ENCODE results near the gene KPTN. TPM values are rescaled to one million over a fixed set of nuclear protein-coding genes. Genes with fewer than 3 reads are reported as not detected.

The KPTN gene
- total and polyA plus RNA-seq, 2 donors (not counting 1 experiment from before 2014, with no cell fraction given) = 8.1 to 11.4 TPM

DNA sequence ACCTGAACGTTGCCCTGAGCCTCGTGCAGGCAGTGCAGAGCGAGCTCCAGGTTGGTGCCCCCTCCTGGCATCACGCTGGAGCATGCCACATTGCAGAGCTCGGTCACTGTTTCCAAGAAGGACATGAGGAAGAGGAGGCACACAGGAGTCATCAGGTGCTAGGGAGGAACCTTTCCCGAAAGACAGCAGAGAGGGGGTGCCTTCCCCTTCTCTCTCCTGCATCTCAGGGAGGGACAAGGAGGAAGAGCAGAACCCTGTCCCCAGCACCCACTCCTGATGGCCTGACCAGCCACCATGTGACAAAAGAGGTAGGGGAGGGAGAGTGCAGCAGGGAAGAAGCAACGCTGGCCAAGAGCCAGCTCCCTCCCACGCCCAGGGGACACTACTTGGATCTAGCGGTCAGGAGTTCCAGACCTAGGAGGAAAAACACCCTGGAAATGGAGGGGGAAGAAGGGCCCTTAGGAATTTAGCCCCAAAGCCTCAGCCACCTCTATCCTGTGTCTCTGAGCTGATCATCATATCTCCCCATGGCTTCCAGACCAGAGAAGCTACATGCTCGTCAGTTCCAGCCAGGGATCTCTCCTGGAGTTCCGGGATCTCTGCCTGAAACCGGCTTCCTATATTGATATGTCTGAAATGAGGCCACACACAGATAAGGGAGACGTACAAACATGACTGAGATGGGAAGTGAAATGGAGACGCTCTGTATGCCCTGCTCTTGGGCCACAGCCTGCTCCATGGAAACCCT, 47.8 kb upstream of the KPTN start:
- Histone ChIP-seq H2AFZ (ENCODE audit: insufficient read depth, low read depth, low read length, poor library complexity, severe bottlenecking) (no peak overlapping the region), H4K20me1 (ENCODE audit: control insufficient read depth, insufficient read depth, low read length, poor library complexity, severe bottlenecking) (no peaks in the 10 kb centered on the region), H3K36me3 (replicated peaks in 1 of 2; ENCODE audit: control extremely low read depth in 1 of 2, control insufficient read depth in 1 of 2, extremely low read depth in 1 of 2, insufficient read depth in 2 of 2, low read length in 1 of 2) (no peaks in the 10 kb centered on the region), H3K4me2 (replicated peaks; ENCODE audit: low read depth, low read length, poor library complexity, severe bottlenecking) (no peak overlapping the region), H3K27me3 (replicated peaks in 1 of 4; ENCODE audit: control extremely low read depth in 1 of 4, control insufficient read depth in 3 of 4, insufficient read depth in 4 of 4, low read length in 3 of 4) (peaks cover 0 to 12% (median under 1%) of the 10 kb centered on the region in 4 experiments), H3K9ac (ENCODE audit: low read length) (no peak overlapping the region), H3K79me2 (ENCODE audit: control insufficient read depth, insufficient read depth, low read length) (no peaks in the 10 kb centered on the region), H3K4me1 (ENCODE audit: control insufficient read depth in 2 of 2, insufficient read depth in 2 of 2, low read length in 2 of 2) (no peaks in the 10 kb centered on the region), H3K9me3 (ENCODE audit: control extremely low read depth in 1 of 3, control insufficient read depth in 2 of 3, insufficient read depth in 1 of 3, low read length in 2 of 3) (peaks cover 0 to 13% (median 0%) of the 10 kb centered on the region in 3 donors), H3K4me3 (ENCODE audit: control extremely low read depth in 1 of 5, extremely low read depth in 1 of 5, insufficient read depth in 1 of 5, low read depth in 2 of 5, low read length in 4 of 5) (no peak overlapping the region), H3K27ac (ENCODE audit: low read length in 2 of 2) (no peak overlapping the region)
- Mint-ChIP-seq H3K27ac (no peak overlapping the region), H3K4me1 (no peaks in the 10 kb centered on the region), H3K27me3 (peaks cover 20% of the 10 kb centered on the region), H3K9me3 (ENCODE audit: insufficient read depth) (no peaks in the 10 kb centered on the region), H3K4me3 (no peak overlapping the region)
- intact Hi-C loops (cut with micrococcal nuclease) = no loop called here
- ChIA-PET CTCF (interaction anchor here (0.9 kb wide), 1 partner anchor 16 kb away, joined by 3 read pairs; the partner anchor contains the start of gene NAPA), POLR2A (no interaction called here)
- ATAC-seq (ENCODE audit: low read depth) (no peak), DNase-seq (no peak)
- no peak for TF ChIP-seq EZH2 (IDR thresholded peaks at IDR 0.05; ENCODE audit: borderline replicate concordance, insufficient read depth, low read depth, low read length, poor library complexity, severe bottlenecking)
- TF ChIP-seq, protein P1, sequence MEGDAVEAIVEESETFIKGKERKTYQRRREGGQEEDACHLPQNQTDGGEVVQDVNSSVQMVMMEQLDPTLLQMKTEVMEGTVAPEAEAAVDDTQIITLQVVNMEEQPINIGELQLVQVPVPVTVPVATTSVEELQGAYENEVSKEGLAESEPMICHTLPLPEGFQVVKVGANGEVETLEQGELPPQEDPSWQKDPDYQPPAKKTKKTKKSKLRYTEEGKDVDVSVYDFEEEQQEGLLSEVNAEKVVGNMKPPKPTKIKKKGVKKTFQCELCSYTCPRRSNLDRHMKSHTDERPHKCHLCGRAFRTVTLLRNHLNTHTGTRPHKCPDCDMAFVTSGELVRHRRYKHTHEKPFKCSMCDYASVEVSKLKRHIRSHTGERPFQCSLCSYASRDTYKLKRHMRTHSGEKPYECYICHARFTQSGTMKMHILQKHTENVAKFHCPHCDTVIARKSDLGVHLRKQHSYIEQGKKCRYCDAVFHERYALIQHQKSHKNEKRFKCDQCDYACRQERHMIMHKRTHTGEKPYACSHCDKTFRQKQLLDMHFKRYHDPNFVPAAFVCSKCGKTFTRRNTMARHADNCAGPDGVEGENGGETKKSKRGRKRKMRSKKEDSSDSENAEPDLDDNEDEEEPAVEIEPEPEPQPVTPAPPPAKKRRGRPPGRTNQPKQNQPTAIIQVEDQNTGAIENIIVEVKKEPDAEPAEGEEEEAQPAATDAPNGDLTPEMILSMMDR (IDR thresholded peaks at IDR 0.05) = no peak
- WGBS (ENCODE audit: insufficient coverage) = 71% methylated on average over 11 of the region's 14 CpGs

DNA sequence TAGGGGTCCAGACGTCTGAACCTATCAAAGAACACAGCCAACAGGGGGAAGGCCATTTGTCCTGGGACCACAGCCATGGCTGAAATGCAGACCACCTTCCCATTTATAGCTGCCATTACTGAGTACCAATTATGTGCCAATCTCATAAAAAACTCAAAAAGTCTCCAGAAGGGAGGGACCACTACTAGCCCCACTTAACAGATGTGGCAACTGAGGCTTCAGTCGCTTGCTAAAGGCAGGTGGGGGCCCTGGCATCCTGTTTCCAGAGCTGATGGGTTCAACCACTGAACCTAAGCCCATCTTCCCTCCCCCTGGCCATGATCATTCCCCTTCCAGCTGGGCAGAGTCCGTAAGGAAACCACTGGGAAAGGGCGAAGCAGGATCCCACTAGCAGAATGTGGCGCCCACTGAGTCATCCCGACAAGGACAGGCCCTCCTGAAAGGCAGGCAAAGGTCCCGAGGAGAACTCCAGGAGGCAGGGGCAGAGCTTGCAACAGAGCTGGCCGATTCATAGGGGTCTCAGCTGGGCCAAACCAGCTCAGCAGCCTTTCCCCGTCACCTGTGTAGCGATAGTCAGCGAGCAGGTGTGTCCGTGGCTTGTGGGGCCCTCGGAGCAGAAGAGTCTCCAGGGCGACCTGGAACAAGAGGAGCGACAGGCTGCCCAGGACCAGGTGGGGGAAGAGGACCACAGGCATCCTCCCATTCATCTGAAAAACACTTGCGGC, 45.2 kb upstream of the KPTN start:
- Histone ChIP-seq H3K79me2 (ENCODE audit: control insufficient read depth, insufficient read depth, low read length) (no peaks in the 10 kb centered on the region), H3K4me3 (ENCODE audit: control extremely low read depth in 1 of 5, extremely low read depth in 1 of 5, insufficient read depth in 1 of 5, low read depth in 2 of 5, low read length in 4 of 5) (no peak overlapping the region), H3K36me3 (replicated peaks in 1 of 2; ENCODE audit: control extremely low read depth in 1 of 2, control insufficient read depth in 1 of 2, extremely low read depth in 1 of 2, insufficient read depth in 2 of 2, low read length in 1 of 2) (no peaks in the 10 kb centered on the region), H3K27me3 (replicated peaks in 1 of 4; ENCODE audit: control extremely low read depth in 1 of 4, control insufficient read depth in 3 of 4, insufficient read depth in 4 of 4, low read length in 3 of 4) (peaks cover 0 to 14% (median 4%) of the 10 kb centered on the region in 4 experiments), H3K4me2 (replicated peaks; ENCODE audit: low read depth, low read length, poor library complexity, severe bottlenecking) (no peak overlapping the region), H2AFZ (ENCODE audit: insufficient read depth, low read depth, low read length, poor library complexity, severe bottlenecking) (no peak overlapping the region), H3K27ac (ENCODE audit: low read length in 2 of 2) (no peak overlapping the region), H3K4me1 (ENCODE audit: control insufficient read depth in 2 of 2, insufficient read depth in 2 of 2, low read length in 2 of 2) (no peaks in the 10 kb centered on the region), H3K9me3 (ENCODE audit: control extremely low read depth in 1 of 3, control insufficient read depth in 2 of 3, insufficient read depth in 1 of 3, low read length in 2 of 3) (peaks cover 0 to 8% (median 0%) of the 10 kb centered on the region in 3 donors), H3K9ac (ENCODE audit: low read length) (no peak overlapping the region), H4K20me1 (ENCODE audit: control insufficient read depth, insufficient read depth, low read length, poor library complexity, severe bottlenecking) (no peaks in the 10 kb centered on the region)
- no peak overlapping the region for H3K4me3 Mint-ChIP-seq
- peaks cover 24% of the 10 kb centered on the region for H3K27me3 Mint-ChIP-seq
- TF ChIP-seq, protein P1 (IDR thresholded peaks at IDR 0.05) = no peak
- no peak for TF ChIP-seq EZH2 (IDR thresholded peaks at IDR 0.05; ENCODE audit: borderline replicate concordance, insufficient read depth, low read depth, low read length, poor library complexity, severe bottlenecking)
- no peaks in the 10 kb centered on the region for H3K9me3 Mint-ChIP-seq (ENCODE audit: insufficient read depth)
- no peaks in the 10 kb centered on the region for H3K4me1 Mint-ChIP-seq
- ChIA-PET POLR2A (no interaction called here), CTCF (interaction anchor here (0.6 to 0.7 kb wide), 2 partner anchors 9 to 124 kb away, joined by 3 to 5 read pairs; no protein-coding TSS in a partner anchor)
- DNase-seq (no peak), ATAC-seq (ENCODE audit: low read depth) (no peak)
- H3K27ac Mint-ChIP-seq = no peak overlapping the region
- intact Hi-C loops (cut with micrococcal nuclease) = no loop called here
- WGBS (ENCODE audit: insufficient coverage) = 87% methylated on average over 15 of the region's 16 CpGs
